ENCODE results near the gene PMM2.

DNA sequence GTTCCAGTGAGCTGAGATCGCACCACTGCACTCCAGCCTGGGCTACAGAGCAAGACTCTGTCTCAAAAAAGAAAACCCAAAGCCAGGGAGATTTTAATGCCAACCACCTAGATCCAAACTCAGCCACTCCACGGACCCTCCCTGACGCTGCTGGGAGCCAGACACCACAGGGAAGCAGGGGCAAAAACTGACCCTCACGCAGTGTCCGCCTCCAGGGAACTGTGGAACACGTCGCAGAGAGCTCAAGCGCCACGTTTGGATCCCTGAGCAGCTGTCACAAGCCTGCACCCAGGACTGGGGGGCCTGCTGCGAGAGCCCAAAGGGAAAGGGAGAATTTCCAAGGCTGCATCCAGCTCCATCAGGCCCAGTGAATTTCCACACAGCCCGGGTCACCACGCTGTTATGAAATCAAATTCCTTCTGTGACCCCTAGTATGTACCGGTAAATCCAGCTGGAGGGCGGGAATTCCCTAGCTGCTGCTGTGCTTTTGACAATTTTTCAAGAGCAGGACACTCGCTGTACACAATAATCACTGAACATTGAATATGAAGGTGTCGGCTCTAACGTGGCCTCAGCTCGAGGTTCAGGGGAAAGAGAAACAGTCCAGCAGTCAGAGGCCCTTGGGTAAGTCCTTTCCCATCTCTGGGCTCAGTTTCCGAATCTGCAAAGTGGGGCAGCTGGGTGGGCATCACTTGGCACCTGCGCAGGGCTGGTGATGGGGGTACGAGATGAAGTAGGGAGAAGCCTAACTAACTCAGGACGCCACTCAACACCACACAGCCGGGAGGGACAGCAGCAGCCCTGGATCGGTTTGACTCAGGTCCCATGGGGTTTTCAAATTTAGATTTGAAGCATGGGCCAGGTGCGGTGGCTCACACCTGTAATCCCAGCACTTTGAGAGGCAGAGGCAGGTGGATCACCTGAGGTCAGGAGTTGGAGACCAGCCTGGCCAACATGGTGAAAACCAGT is 62.6 kb downstream of the PMM2 start:
- no peak; the same call in none of the 2 replicates for TF ChIP-seq POLR2AphosphoS5 (IDR thresholded peaks at IDR 0.05; ENCODE audit: low read depth, low read length)
- TF ChIP-seq, protein P1, sequence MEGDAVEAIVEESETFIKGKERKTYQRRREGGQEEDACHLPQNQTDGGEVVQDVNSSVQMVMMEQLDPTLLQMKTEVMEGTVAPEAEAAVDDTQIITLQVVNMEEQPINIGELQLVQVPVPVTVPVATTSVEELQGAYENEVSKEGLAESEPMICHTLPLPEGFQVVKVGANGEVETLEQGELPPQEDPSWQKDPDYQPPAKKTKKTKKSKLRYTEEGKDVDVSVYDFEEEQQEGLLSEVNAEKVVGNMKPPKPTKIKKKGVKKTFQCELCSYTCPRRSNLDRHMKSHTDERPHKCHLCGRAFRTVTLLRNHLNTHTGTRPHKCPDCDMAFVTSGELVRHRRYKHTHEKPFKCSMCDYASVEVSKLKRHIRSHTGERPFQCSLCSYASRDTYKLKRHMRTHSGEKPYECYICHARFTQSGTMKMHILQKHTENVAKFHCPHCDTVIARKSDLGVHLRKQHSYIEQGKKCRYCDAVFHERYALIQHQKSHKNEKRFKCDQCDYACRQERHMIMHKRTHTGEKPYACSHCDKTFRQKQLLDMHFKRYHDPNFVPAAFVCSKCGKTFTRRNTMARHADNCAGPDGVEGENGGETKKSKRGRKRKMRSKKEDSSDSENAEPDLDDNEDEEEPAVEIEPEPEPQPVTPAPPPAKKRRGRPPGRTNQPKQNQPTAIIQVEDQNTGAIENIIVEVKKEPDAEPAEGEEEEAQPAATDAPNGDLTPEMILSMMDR (IDR thresholded peaks at IDR 0.05): no peak
